GM12878 (cell line): ENCODE results near the gene HSPA1B. TPM values are rescaled to one million over a fixed set of nuclear protein-coding genes. Genes with fewer than 3 reads are reported as not detected.

Experiments
- ATF7 ChIP-seq: fragments of 450-650 bp; IDR thresholded peaks from 2 replicates; pipeline ENCODE4 v1.6.1; 2016; ENCODE audit warnings: low read depth, mild to moderate bottlenecking
- BHLHE40 ChIP-seq, 2 experiments: fragments of 450-650 bp in 1 of 2; IDR thresholded peaks; 2 replicates each; pipeline ENCODE4 v1.6.1; 2011 to 2017; ENCODE audit warnings: low read depth in 2 of 2, borderline replicate concordance in 1 of 2, improper control_type of control experiment in 1 of 2, low read length in 1 of 2, mild to moderate bottlenecking in 1 of 2
- CBFB ChIP-seq: IDR thresholded peaks from 2 replicates; pipeline ENCODE4 v1.6.1; 2016; ENCODE audit warnings: antibody characterized with exemption, low read depth
- E4F1 ChIP-seq: fragments of 450-650 bp; IDR thresholded peaks from 2 replicates; pipeline ENCODE4 v1.6.1; 2018; ENCODE audit warnings: borderline replicate concordance, mild to moderate bottlenecking; ENCODE audit not compliant: partially characterized antibody
- HDAC6 ChIP-seq: fragments of 200-600 bp; sonication (generic); IDR thresholded peaks from one replicate; pipeline ENCODE4 v1.8.0; 2017; ENCODE audit warnings: antibody characterized with exemption; ENCODE audit not compliant: unreplicated experiment
- HDGF ChIP-seq: fragments of 450-650 bp; IDR thresholded peaks from 2 replicates; pipeline ENCODE4 v1.6.1; 2016; ENCODE audit warnings: antibody characterized with exemption
- JUNB ChIP-seq: IDR thresholded peaks from 2 replicates; pipeline ENCODE4 v1.6.1; 2016; ENCODE audit warnings: antibody characterized with exemption, mild to moderate bottlenecking
- LARP7 ChIP-seq: fragments of 450-650 bp; IDR thresholded peaks from 2 replicates; pipeline ENCODE4 v1.6.1; 2017; ENCODE audit warnings: mild to moderate bottlenecking
- PML ChIP-seq: IDR thresholded peaks from 2 replicates; pipeline ENCODE4 v1.6.1; 2012; ENCODE audit warnings: low read length, inconsistent platforms
- RUNX3 ChIP-seq: IDR thresholded peaks from 2 replicates; pipeline ENCODE4 v1.6.1; 2012; ENCODE audit warnings: low read length, inconsistent platforms
- SMC3 ChIP-seq: IDR thresholded peaks from 2 replicates; pipeline ENCODE4 v1.6.1; 2011; ENCODE audit warnings: low read length, improper control_type of control experiment, borderline replicate concordance
- SRF ChIP-seq, 2 experiments: IDR thresholded peaks; 2 replicates each; pipeline ENCODE4 v1.6.1; 2011; ENCODE audit warnings: low read depth in 2 of 2, low read length in 2 of 2, mild to moderate bottlenecking in 1 of 2, moderate library complexity in 1 of 2
- STAT1 ChIP-seq: fragments of 450-650 bp; conservative IDR thresholded peaks from 2 replicates; pipeline ENCODE4 v1.6.1; 2014; ENCODE audit warnings: antibody characterized with exemption, mild to moderate bottlenecking
- TARDBP ChIP-seq: IDR thresholded peaks from 2 replicates; pipeline ENCODE4 v1.6.1; 2016; ENCODE audit warnings: borderline replicate concordance
- WRNIP1 ChIP-seq: IDR thresholded peaks from 2 replicates; pipeline ENCODE4 v1.6.1; 2011; ENCODE audit warnings: low read depth, low read length, improper control_type of control experiment, borderline replicate concordance
- polyA plus RNA-seq, 11 experiments: library from polyadenylated mRNA; depleted of rRNA in 4 of 11; unstranded in 6 of 11; stranded (reverse) in 5 of 11; fragments of >200 nt; fragmentation: Nextera tagmentation in 4 of 11; fragmentation: Illumina TruSeq in 1 of 11; extraction: Ambion mirVana in 4 of 11; extraction: Trizol in 1 of 11; gene quantifications; 1 replicate in 1 of 11; 2 replicates in 10 of 11; pipeline versions ENCODE4 v1.2.1 to v1.2.3, GENCODE V29; 2011 to 2016; ENCODE audit warnings: inconsistent platforms in 2 of 11, missing spikeins in 2 of 11, low read depth in 1 of 11
- total RNA-seq, 4 experiments: library from RNA; depleted of rRNA in 3 of 4; stranded (reverse); fragments of >200 nt in 3 of 4; fragmentation: Illumina TruSeq in 1 of 4; extraction: Trizol in 1 of 4; gene quantifications; 2 replicates each; pipeline versions ENCODE4 v1.2.1 to v1.2.3, GENCODE V29; 2013 to 2021
- TF ChIP-seq, protein P1 (sequence below): IDR thresholded peaks from 2 replicates; pipeline ENCODE4 v1.6.1; 2012; ENCODE audit warnings: mild to moderate bottlenecking, low read depth, low read length
- TF ChIP-seq, protein P2 (sequence below): fragments of 450-650 bp; IDR thresholded peaks from 2 replicates; pipeline ENCODE4 v1.6.1; 2017; ENCODE audit warnings: mild to moderate bottlenecking, moderate library complexity

HSPA1B gene
- total and polyA plus RNA-seq, 10 of the 15 experiments (the other 5 are each of a cell fraction or from before 2014, with no cell fraction given): 0.11 to 40.5 (median 12.8) TPM

DNA sequence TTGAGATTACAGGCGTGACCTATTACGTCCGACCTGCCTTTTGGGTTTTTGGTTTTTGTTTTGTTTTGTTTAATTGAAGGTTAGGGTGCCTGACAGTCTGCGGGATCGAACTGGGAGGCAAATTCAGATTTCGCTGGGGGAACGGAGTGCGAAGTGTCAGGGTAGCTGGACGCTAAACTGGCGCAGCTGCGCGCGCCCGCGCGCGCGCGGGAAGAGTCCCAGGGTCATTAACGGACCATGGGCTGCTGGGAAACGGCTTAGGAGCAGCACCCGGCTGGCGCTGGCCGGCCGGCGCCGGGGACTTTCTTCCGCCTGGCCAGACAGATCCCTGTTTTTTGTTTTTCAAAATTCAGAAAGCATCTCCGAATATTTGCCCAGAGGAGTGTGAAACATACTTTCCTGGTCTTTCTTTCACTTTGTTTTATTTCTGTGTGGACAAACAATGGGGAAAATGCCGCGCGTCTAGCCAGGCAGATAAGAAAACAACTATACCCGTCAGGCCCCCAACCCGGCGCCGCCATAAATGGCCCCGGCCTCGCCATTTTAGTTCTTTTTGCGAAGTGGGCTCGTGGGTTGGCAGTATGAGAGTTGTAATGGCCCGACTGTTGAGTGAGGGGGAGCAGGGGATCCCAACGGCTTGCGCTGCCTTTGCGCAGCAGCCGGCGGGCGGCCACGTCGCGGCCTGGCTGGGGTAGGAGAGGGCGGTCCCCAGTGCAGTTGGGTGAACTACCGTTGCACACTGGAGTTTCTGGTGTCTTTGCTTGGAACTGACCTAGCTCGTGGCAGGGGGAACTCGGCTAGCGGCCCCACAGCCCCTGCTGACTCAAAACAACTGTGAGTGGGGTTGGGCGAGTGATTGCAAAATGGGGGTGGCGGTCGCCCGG lies 7.1 kb downstream of the HSPA1B start (continued):
- TF ChIP-seq E4F1 (no peak), WRNIP1 (no peak), RUNX3 (peak; percentile 54), HDAC6 (peak; percentile 77), PML (peak; percentile 99), ATF7 (peak; percentile 47), STAT1 (0 out of 2 replicates have a peak, but pooled peaks have one; percentile 52), LARP7 (0 out of 2 replicates have a peak, but pooled peaks have one; percentile 52), HDGF (peak; percentile 88; the same call in 1 of the 2 replicates), SMC3 (0 out of 2 replicates have a peak, but pooled peaks have one; percentile 2), CBFB (peak; percentile 98), BHLHE40 (IDR thresholded peaks at IDR 0.05; ENCODE audit: borderline replicate concordance in 1 of 2, low read depth in 2 of 2, low read length in 1 of 2) (peak in 1 of 2 experiments; percentile 50; a peak in 1 of 4 replicates), JUNB (no peak), SRF (IDR thresholded peaks at IDR 0.05; ENCODE audit: low read depth in 2 of 2, low read length in 2 of 2) (peak in 1 of 2 experiments; percentile 74; a peak in 2 of 4 replicates), TARDBP (0 out of 2 replicates have a peak, but pooled peaks have one; percentile 26)
- TF ChIP-seq, protein P1, sequence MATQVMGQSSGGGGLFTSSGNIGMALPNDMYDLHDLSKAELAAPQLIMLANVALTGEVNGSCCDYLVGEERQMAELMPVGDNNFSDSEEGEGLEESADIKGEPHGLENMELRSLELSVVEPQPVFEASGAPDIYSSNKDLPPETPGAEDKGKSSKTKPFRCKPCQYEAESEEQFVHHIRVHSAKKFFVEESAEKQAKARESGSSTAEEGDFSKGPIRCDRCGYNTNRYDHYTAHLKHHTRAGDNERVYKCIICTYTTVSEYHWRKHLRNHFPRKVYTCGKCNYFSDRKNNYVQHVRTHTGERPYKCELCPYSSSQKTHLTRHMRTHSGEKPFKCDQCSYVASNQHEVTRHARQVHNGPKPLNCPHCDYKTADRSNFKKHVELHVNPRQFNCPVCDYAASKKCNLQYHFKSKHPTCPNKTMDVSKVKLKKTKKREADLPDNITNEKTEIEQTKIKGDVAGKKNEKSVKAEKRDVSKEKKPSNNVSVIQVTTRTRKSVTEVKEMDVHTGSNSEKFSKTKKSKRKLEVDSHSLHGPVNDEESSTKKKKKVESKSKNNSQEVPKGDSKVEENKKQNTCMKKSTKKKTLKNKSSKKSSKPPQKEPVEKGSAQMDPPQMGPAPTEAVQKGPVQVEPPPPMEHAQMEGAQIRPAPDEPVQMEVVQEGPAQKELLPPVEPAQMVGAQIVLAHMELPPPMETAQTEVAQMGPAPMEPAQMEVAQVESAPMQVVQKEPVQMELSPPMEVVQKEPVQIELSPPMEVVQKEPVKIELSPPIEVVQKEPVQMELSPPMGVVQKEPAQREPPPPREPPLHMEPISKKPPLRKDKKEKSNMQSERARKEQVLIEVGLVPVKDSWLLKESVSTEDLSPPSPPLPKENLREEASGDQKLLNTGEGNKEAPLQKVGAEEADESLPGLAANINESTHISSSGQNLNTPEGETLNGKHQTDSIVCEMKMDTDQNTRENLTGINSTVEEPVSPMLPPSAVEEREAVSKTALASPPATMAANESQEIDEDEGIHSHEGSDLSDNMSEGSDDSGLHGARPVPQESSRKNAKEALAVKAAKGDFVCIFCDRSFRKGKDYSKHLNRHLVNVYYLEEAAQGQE: peak; percentile 50; the same call in 1 of the 2 replicates
- TF ChIP-seq, protein P2, sequence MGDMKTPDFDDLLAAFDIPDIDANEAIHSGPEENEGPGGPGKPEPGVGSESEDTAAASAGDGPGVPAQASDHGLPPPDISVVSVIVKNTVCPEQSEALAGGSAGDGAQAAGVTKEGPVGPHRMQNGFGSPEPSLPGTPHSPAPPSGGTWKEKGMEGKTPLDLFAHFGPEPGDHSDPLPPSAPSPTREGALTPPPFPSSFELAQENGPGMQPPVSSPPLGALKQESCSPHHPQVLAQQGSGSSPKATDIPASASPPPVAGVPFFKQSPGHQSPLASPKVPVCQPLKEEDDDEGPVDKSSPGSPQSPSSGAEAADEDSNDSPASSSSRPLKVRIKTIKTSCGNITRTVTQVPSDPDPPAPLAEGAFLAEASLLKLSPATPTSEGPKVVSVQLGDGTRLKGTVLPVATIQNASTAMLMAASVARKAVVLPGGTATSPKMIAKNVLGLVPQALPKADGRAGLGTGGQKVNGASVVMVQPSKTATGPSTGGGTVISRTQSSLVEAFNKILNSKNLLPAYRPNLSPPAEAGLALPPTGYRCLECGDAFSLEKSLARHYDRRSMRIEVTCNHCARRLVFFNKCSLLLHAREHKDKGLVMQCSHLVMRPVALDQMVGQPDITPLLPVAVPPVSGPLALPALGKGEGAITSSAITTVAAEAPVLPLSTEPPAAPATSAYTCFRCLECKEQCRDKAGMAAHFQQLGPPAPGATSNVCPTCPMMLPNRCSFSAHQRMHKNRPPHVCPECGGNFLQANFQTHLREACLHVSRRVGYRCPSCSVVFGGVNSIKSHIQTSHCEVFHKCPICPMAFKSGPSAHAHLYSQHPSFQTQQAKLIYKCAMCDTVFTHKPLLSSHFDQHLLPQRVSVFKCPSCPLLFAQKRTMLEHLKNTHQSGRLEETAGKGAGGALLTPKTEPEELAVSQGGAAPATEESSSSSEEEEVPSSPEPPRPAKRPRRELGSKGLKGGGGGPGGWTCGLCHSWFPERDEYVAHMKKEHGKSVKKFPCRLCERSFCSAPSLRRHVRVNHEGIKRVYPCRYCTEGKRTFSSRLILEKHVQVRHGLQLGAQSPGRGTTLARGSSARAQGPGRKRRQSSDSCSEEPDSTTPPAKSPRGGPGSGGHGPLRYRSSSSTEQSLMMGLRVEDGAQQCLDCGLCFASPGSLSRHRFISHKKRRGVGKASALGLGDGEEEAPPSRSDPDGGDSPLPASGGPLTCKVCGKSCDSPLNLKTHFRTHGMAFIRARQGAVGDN: peak; percentile 96
